Hindlimb muscle (tissue), 1 donor: ENCODE measurements around the gene EHMT1. TPM values are rescaled to one million over a fixed set of nuclear protein-coding genes. Genes with fewer than 3 reads are reported as not detected.
"Not testable (repeated sequence)": the region's sequence is repeated elsewhere in the genome, so short reads cannot be mapped to it uniquely, and the experiment has no call there.

ENCODE experiments used
- DNase-seq: peaks from one replicate; pipeline ENCODE4 v3.0.0-alpha.2; 2013
- polyA plus RNA-seq: library from polyadenylated mRNA; unstranded; fragments of 120-200 nt; gene quantifications from one replicate; pipeline ENCODE4 v1.2.1, GENCODE V29; 2013; ENCODE audit not compliant: insufficient read length

The EHMT1 gene
- polyA plus RNA-seq, 1 donor = 50.4 TPM

GRCh38 chr9:137720571-137721110 lies 101.8 kb downstream of the EHMT1 start:
- no peak for DNase-seq

- DNase-seq = no peak
Observed at GRCh38 chr9:137721479-137721878, 102.7 kb downstream of the EHMT1 start.

- no peak for DNase-seq
Observed at GRCh38 chr9:137721899-137722298, 103.1 kb downstream of the EHMT1 start.

- no peak for DNase-seq
Observed at GRCh38 chr9:137722481-137722880, 103.7 kb downstream of the EHMT1 start.

GRCh38 chr9:137723356-137723755 lies 104.6 kb downstream of the EHMT1 start:
- DNase-seq = not testable (repeated sequence)

- DNase-seq = no peak
Observed at GRCh38 chr9:137723783-137724445, 105.1 kb downstream of the EHMT1 start.

DNA sequence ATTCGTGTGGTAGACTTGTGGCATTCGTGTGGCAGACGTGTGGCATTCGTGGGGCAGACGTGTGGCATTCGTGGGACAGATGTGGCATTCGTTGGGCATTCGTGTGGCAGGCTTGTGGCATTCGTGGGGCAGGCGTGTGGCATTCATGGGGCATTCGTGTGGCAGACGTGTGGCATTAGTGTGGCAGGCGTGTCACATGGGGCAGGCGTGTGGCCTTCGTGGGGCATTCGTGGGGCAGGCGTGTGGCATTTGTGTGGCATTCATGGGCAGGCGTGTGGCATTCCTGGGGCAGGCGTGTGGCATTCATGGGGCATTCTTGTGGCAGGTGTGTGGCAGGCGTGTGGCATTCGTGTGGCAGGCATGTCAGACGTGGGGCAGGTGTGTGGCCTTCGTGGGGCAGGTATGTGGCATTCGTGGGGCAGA lies 106.0 kb downstream of the EHMT1 start:
- no peak for DNase-seq

GRCh38 chr9:137725598-137725997 lies 106.8 kb downstream of the EHMT1 start:
- DNase-seq = no peak

- not testable (repeated sequence) for DNase-seq
Observed at GRCh38 chr9:137726336-137726735, 107.5 kb downstream of the EHMT1 start.

DNA sequence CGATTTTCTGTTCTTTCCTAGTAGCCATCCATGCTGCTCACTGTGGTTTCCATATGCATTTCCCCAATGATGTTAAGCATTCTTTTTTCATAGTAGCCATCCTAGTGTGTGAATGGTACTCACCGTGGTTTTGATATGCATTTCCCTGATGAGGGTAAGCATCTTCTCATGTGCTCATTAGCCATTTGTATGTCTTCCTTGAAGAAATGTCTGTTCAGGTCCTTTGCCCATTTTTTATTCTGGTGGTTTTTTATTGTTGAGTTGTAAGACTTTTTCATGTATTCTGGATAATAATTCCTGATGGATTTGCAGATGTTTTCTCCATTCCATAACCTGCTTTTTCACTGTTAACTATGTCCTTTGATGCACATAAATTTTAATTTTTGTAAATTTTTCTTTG lies 108.0 kb downstream of the EHMT1 start:
- no peak for DNase-seq

DNA sequence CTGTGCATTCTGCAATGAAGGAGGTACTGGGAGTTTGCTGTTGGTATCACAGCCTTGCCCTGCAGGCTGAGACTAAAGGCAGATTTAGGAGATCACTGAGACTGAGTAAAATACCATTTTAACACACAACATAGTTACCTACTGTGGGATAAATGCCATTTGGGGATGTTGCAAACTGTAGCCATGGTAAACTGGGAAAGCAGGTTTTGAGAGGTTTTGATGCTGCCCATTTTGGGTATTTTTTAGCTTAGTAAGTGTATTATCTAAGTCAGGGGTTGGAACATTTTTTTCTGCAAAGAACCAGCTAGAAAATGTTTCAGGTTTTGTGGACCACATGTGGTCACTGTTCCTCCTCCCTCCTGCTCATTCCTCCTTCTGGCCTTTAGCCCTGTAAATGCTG lies 108.9 kb downstream of the EHMT1 start:
- DNase-seq = no peak

DNA sequence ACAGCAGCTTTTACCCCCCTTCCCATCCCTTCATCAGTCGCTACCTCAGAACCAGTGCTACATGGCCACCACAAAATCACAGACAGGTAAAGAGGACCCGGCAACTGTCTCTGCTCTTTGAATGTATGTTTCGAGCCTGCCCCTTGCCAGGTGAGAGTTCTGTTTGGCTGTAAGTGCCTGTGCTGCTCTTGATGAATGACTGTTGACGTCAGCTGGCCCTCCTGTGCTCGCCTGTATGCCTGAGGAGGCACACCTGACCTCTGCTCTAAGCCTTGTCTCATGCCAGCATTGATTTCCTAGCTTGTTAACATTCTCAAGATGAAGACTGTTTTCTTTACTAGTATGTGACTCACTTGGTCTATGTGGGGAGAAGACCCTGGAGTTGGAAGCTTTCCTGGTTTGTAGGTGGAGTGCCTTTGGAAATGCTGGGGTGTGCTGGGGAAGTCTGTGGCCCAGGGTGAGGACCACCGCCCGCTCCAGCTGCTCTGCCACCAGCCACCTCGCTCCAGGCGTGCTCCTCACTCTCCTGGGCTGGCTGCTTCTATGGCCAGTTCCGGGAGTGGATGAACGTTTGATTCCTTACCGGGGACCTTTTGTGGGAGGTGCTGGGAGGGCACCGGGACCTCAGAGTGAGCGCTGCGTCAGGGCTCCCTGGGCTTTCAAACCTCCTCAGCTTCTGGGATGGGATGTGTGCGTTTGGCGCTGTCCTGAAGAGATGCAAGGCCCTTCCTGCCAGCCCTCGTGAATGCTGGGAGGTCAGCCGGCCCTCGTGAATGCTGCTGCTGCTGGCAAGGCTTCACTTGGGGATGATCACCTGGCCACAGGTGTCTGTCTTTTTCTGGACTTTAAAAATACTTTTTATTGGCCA lies 109.9 kb downstream of the EHMT1 start:
- DNase-seq = no peak

- no peak for DNase-seq
Observed at GRCh38 chr9:137731216-137731946, 112.6 kb downstream of the EHMT1 start.

DNA sequence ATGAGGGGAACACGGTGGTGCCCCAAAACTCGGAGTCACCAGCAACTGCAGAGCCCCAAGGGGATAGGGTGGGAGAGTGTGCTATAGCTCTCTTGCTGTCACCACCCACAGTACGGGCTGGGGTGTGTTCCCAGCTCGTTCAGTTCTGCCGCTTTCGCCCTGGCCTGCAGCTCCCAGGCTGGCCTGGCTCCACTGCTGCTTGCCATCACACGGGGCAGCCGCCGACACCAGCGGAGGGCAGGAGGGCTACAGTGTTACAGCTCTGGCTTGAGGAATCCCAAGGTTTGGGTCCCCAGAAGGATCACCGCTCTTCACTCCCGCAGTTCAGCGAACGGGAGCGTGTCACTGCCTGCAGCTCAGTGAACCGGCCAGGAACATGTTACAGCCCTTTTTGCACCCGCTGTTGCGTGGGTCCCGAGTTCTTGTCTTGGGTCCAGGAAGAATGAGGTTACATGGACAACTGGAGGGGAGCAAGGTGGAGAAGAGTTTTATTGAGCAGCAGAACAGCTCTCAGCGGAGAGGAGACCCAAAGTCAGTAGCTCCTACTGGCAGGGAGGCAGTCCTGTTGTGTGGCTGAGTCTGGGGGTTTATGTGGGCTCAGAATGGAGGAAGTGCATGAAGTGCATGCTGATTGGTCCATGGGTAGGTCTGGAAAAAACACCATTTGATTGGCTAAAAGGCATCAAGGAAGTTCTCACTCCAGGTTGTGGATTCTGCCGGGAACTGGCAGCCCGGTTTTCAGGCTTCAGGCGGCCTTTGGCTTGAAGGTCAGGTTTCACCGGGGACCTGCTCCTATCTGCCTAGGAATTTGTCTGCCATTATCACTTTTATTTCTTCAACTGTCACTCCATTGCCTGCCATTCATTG lies 113.4 kb downstream of the EHMT1 start:
- DNase-seq = no peak

- no peak for DNase-seq
Observed at GRCh38 chr9:137733429-137733828, 114.6 kb downstream of the EHMT1 start.

GRCh38 chr9:137734181-137734580 lies 115.4 kb downstream of the EHMT1 start:
- no peak for DNase-seq

DNA sequence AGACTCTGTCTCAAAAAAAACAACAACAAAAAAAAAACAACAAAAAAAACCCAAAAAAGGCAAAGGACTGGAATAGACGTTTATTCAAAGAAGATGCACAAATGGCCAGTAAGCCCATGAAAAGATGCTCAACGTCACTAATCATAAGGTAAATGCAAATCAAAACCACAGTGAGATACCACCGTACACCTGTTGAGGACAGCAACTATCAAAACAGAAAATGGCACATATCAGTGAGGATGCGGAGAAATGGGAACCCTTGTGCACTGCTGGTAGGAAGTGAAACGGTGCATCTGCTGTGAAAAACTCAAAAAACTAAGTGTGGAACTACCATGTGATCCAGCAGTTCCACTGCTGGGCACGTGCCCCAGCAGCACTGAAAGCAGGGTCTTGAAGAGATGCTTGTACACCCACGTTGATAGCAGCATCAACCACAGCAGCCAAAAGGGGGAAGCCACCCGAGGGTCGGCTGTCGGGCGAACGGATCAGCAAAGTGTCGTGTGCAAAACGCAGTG lies 119.4 kb downstream of the EHMT1 start:
- not testable (repeated sequence) for DNase-seq

DNA sequence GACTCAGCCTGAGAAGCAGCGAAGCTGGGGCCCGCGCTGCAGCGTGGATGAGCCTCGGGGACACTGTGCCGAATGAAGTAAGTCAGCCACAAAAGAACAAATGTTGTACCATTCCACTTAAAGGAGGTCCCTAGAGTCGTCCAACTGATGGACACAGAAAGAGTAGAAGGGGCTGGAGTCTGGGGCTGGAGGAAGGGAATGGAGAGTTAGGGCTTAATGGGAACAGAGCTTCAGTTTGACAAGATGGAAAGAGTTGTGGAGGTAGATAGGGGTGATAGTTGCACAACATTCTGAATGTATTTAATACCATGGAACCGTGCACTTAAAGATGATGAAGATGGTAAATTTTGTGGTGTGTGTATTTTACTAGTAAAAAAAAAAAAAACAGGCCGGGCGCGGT lies 119.9 kb downstream of the EHMT1 start:
- DNase-seq = no peak

DNA sequence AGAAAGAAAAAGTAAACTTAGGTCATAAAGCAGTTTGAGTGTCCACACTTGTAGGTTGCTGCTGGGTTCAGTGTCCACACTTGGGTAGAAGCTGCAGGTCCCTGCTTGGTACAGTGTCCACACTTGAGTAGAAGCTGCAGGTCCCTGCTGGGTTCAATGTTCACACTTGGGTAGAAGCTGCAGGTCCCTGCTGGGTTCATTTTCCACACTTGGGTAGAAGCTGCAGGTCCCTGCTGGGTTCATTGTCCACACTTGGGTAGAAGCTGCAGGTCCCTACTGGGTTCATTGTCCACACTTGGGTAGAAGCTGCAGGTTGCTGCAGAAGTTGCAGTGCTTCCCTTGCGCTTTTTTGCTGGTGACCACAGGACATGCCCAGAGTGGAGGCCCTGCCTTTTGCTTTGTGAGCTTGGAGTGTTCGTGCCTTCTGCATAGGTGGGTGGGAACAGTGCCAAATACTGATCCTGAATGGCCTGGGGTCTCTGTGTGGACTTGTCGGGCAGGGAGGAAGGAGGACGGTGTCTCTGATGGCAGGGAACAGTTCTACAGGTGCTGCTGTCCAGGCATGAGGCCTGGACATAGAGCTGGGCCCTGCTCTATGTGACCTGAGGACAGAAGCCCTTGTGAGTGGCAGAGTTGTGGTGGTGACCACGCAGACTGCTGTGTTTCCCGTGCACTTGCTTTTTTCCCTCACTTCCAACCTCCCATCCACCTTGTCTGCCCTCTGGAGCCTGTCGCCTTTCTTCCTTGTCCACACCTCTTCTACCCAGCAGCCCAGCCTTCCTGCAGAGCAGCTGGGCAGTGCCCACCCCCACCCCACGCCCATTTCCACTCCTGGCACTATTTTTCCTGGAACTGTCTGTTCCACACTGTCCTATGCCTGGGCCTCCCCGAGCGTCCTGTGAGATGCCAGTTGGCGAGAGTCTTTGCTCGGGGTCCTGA lies 120.8 kb downstream of the EHMT1 start:
- no peak for DNase-seq

DNA sequence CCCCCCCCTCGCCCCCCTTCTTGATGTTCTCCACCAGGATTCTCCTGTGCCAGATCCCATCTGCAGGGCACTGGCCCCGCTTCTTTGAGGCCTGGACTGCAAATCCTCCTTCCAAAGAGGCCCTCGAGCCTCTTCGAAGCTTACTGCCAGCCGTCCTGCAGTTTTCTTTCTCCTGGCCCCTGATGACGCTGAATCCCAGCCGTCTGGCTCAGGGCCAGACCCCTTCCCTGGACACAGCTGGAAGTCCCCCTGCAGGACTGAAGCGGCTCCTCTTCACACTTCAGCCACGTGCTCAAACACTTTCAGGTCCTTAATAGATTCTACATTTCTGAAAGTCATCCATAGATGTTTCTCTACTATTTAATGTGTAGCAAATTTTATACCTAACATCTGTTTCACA lies 121.5 kb downstream of the EHMT1 start:
- peak; percentile 71 for DNase-seq

GRCh38 chr9:137741330-137741729 lies 122.5 kb downstream of the EHMT1 start:
- no peak for DNase-seq
